Lung (tissue), 12 donors: ENCODE data around the gene TTC3. TPM values are rescaled to one million over a fixed set of nuclear protein-coding genes. Genes with fewer than 3 reads are reported as not detected.

ENCODE experiments used
- ATAC-seq: fragments of 200-7000 bp; cut with Tn5 transposase; one replicate; pipeline ENCODE4 v1.9.1; 2020; ENCODE audit warnings: moderate number of reproducible peaks; ENCODE audit not compliant: insufficient read depth, low FRiP score
- DNase-seq, 3 donors: peaks; one replicate each; pipeline ENCODE4 v3.0.0-alpha.2; 2013 to 2017
- H3K27ac ChIP-seq, 2 donors: one replicate each; pipeline ENCODE4 v1.5.1; 2013; ENCODE audit warnings: mild to moderate bottlenecking in 2 of 2, moderate library complexity in 2 of 2, control low read depth in 1 of 2, inconsistent platforms in 1 of 2, low read depth in 1 of 2, low read length in 1 of 2
- H3K27me3 ChIP-seq, 3 donors: one replicate each; pipeline ENCODE4 v1.5.1; 2013; ENCODE audit warnings: low read length in 2 of 3; ENCODE audit not compliant: control insufficient read depth in 3 of 3, insufficient read depth in 3 of 3
- H3K36me3 ChIP-seq, 4 donors: one replicate each; pipeline ENCODE4 v1.5.1; 2013; ENCODE audit warnings: low read length in 4 of 4, mild to moderate bottlenecking in 1 of 4, moderate library complexity in 1 of 4; ENCODE audit not compliant: control insufficient read depth in 4 of 4, insufficient read depth in 4 of 4
- H3K4me1 ChIP-seq, 5 donors: one replicate each; pipeline ENCODE4 v1.5.1; 2013; ENCODE audit warnings: low read length in 5 of 5, mild to moderate bottlenecking in 2 of 5, moderate library complexity in 1 of 5; ENCODE audit not compliant: control insufficient read depth in 5 of 5, insufficient read depth in 5 of 5
- H3K4me3 ChIP-seq: one replicate; pipeline ENCODE4 v1.5.1; 2013; ENCODE audit warnings: mild to moderate bottlenecking, control low read depth, moderate library complexity
- H3K9ac ChIP-seq, 2 donors: one replicate each; pipeline ENCODE4 v1.5.1; 2013; ENCODE audit warnings: low read length in 2 of 2, control low read depth in 1 of 2; ENCODE audit not compliant: insufficient read depth in 1 of 2
- H3K9me3 ChIP-seq, 4 donors: one replicate each; pipeline ENCODE4 v1.5.1; 2013; ENCODE audit warnings: low read length in 3 of 4, mild to moderate bottlenecking in 1 of 4, moderate library complexity in 1 of 4; ENCODE audit not compliant: control insufficient read depth in 4 of 4, insufficient read depth in 3 of 4
- whole genome bisulfite sequencing, 2 donors: extraction: QIAGEN DNeasy Blood & Tissue Kit; methylation state at CpG; one replicate each; pipeline ENCODE4 v1.1.7; 2013; 5-methylcytosine and 5-hydroxymethylcytosine counted together
- polyA plus RNA-seq, 2 donors: library from polyadenylated mRNA; stranded (reverse); fragments of 200-250 nt; gene quantifications; one replicate each; pipeline ENCODE4 v1.2.1, GENCODE V29; 2013
- total RNA-seq, 2 donors: library from RNA; depleted of rRNA in 1 of 2; stranded (reverse); fragments of >200 nt in 1 of 2; gene quantifications; one replicate each; pipeline ENCODE4 v1.2.1, GENCODE V29; 2014 to 2021
- TF ChIP-seq, protein P1 (sequence below): IDR thresholded peaks from 2 replicates; pipeline ENCODE4 v1.5.1; 2012; ENCODE audit warnings: mild to moderate bottlenecking; ENCODE audit errors: control extremely low read depth, extremely low read depth
- donor health status: control.
- donor health status: control.
- donor health status: Bipolar disorder and iron deficiency.
- donor health status: healthy.
- donor health status: DM: yes; HTN: yes; CAD: no.

Gene TTC3
- total and polyA plus RNA-seq, 4 donors = 19.0 to 310 (median 50.9) TPM

DNA sequence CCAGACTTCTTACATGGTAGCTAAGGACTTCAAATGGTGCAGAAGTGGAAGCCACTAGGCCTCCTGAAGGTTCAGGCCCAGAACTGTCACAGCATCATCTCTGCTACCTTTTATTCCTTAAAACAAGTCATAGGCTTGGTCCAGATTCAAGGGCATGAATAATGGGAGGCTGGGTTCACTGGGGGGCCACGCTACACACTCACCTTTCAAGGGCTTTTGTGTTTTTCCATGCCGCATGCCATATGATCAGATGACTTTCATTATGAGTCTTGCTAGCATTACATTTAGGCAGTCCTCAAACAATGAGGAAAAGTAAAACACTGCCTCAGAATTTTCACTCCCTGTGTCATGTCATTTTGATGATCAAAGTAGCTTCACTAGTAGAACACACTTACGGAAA lies 110.7 kb downstream of the TTC3 start:
- DNase-seq (no peak), ATAC-seq (no peak)
- Histone ChIP-seq H3K4me1 (peaks cover 0 to 3% (median 0%) of the 10 kb centered on the region in 5 donors), H3K9me3 (no peaks in the 10 kb centered on the region), H3K36me3 (peaks cover 18 to 43% (median 28%) of the 10 kb centered on the region in 4 donors), H3K9ac (no peak overlapping the region), H3K27ac (no peak overlapping the region), H3K27me3 (no peaks in the 10 kb centered on the region), H3K4me3 (no peak overlapping the region)
- WGBS, 2 donors = 95 to 98% methylated on average over 3 of the region's 3 CpGs
- TF ChIP-seq, protein P1, sequence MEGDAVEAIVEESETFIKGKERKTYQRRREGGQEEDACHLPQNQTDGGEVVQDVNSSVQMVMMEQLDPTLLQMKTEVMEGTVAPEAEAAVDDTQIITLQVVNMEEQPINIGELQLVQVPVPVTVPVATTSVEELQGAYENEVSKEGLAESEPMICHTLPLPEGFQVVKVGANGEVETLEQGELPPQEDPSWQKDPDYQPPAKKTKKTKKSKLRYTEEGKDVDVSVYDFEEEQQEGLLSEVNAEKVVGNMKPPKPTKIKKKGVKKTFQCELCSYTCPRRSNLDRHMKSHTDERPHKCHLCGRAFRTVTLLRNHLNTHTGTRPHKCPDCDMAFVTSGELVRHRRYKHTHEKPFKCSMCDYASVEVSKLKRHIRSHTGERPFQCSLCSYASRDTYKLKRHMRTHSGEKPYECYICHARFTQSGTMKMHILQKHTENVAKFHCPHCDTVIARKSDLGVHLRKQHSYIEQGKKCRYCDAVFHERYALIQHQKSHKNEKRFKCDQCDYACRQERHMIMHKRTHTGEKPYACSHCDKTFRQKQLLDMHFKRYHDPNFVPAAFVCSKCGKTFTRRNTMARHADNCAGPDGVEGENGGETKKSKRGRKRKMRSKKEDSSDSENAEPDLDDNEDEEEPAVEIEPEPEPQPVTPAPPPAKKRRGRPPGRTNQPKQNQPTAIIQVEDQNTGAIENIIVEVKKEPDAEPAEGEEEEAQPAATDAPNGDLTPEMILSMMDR = no peak

DNA sequence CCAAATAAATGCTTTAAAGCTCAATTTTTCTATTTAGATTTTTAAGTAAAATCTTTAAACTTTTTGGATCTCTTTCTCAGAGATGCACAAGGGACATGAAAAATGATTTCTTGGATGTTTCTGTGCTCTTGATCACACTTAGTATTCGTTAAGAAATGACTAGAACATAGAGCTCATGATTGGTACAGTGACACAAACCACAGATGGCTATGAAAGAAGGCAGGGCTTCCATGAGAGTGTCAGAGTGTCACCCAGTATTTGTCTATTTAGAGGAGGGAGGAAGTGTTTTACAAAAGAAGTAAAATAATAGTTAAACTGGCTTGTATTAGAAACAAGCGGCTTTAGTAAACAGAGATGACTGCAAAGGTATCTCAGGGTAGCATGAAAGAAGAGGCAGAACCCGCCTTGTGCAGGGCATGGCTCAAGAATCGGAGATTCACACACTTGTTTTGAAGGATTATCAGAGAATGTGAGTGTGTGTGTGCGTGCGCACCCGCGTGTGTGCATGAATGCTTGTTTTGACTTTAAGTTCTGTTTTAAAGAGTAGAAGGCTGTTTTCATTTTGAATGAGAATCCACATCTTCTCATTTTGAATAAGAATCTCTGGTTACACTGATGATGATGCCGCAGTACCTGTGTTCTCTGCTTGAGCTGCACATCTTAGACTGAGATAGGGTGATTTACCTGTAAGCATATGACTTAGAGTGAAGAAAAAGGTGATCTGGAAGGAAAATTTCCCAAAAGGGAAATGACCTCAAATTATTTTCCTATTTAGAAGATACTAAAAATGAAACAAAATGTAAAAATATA lies 111.9 kb downstream of the TTC3 start:
- Histone ChIP-seq H3K9me3 (no peaks in the 10 kb centered on the region), H3K4me3 (no peak overlapping the region), H3K36me3 (peaks cover 16 to 40% (median 27%) of the 10 kb centered on the region in 4 donors), H3K9ac (no peak overlapping the region), H3K4me1 (peaks cover 0 to 3% (median 0%) of the 10 kb centered on the region in 5 donors), H3K27me3 (no peaks in the 10 kb centered on the region), H3K27ac (no peak overlapping the region)
- WGBS, 2 donors = 95 to 97% methylated on average over 9 of the region's 9 CpGs
- TF ChIP-seq, protein P1 = no peak
- DNase-seq = no peak
- no peak for ATAC-seq

- no peaks in the 10 kb centered on the region for H3K4me1 ChIP-seq
- WGBS, 2 donors = 49 to 65% methylated on average over 2 of the region's 2 CpGs
- no peaks in the 10 kb centered on the region for H3K9me3 ChIP-seq
- H3K27ac ChIP-seq = no peak overlapping the region
- H3K4me3 ChIP-seq = no peak overlapping the region
- no peak for ATAC-seq
- H3K27me3 ChIP-seq = no peaks in the 10 kb centered on the region
- no peak overlapping the region for H3K9ac ChIP-seq
- no peak for DNase-seq
- TF ChIP-seq, protein P1 = no peak
- peaks cover 14 to 38% (median 28%) of the 10 kb centered on the region in 4 donors for H3K36me3 ChIP-seq
Measured at GRCh38 chr21:37186983-37187382, 113.9 kb downstream of the TTC3 start.

DNA sequence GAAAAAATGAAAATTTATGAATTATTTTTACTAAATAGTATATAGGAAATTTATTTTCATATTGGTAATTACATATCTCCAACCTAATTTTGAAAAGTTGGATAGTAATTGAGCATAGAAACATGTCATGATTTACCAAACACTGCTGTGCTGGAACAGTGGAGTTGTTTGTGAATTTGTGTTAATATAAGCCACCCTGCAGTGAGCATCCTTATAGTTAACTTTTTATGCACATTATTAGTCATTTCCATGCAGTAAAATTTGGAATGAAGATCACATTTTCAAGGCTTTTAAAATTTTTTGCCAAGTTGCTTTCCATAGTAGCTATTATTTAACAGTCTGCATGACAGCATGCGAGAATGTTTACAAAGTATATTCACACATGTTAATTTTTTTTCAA lies 115.8 kb downstream of the TTC3 start:
- TF ChIP-seq, protein P1 = no peak

More for the DNA sequence above, 115.8 kb downstream of the TTC3 start:
- Histone ChIP-seq H3K27ac (no peak overlapping the region), H3K9me3 (no peaks in the 10 kb centered on the region), H3K27me3 (no peaks in the 10 kb centered on the region), H3K4me3 (no peak overlapping the region), H3K4me1 (no peaks in the 10 kb centered on the region), H3K36me3 (peaks cover 14 to 38% (median 23%) of the 10 kb centered on the region in 4 donors), H3K9ac (no peak overlapping the region)
- no peak for DNase-seq
- ATAC-seq = no peak
- 97 to 98% methylated on average over 1 of the region's 1 CpG for WGBS, 2 donors
